Measurements from ENCODE around the gene IFITM10.

The IFITM10 gene

DNA sequence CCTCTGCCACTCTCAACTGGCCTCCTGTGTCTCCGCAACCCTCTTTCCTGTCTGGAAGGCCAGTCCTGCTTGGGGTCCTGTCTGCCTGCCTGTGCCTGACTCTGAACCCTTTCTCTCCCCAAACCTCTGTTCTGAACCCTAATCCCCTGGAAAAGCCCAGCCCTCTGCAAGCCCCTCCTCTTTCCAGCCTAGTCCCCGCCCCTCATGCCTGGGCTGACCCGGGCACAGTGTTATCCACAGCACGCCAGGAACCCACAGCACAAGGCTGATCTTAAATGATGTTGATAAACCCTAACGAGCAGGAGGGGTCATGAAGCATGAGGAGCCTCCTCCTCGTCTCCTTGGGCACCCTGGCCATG, at the start of gene IFITM10:
Gene IFITM10, minus strand, starts transcription at position 115 of the 359 bp plus-strand sequence. CDS start 153 bp downstream, outside the sequence.
- no peak for DNase-seq (ENCODE audit: low read depth)

DNA sequence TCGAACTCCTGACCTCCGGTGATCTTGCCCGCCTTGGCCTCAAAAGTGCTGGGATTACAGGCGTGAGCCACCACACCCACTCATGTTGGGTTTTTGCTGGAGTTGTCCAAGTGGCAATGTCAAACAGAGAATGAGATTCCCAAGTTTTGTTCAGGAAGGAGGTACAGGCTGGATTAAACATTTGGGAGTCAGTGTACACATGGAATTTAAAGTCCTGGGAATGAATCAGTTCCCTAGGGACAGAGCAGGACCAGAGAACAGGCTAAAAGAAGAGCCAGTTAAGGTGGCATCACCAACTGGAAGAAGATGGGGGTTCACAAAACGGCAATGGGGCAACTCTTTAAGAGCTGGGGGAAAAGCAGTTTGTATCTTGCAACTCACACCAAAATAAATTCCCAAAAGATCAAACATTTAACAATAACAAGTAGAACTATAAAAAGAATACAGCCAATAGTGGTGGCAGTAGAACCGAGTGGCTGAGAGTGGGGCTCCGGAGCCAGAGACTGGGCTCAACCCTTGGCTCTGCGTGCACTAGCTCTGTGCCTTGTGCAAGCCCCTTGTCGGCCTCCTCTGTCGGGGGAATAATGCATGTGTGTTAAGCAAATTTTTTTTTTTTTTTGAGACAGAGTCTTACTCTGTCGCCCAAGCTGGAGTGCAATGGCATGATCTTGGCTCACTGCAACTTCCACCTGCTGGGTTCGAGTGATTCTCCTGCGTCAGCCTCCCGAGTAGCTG, 47.2 kb upstream of the IFITM10 start:
- DNase-seq (ENCODE audit: low read depth) = no peak

DNA sequence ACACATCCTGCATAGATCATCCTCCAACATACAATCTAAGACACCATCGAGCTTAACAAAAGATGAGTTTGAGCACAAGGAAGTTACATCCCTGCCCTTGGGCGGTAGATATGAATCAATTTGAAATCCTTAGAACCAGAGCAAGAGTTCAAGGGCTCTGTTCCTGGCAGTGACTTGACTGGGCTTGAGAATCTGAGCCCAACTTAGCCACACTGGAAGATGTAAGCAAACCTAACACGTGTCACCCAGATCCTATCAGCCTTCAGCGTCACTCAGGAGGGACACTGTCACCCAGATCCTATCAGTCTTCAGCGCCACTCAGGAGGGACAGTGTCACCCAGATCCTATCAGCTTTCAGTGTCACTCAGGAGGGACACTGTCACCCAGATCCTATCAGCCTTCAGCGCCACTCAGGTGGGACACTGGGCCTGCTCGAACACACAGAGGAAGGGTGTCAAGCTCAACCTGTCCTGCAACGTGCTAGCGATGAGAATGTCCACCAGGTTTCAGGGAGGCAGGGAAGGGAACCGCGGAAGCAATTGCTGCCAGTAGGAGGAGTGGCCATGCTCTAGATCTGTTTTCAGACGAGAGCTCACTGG, 46.1 kb upstream of the IFITM10 start:
- DNase-seq (ENCODE audit: low read depth) = no peak

DNA sequence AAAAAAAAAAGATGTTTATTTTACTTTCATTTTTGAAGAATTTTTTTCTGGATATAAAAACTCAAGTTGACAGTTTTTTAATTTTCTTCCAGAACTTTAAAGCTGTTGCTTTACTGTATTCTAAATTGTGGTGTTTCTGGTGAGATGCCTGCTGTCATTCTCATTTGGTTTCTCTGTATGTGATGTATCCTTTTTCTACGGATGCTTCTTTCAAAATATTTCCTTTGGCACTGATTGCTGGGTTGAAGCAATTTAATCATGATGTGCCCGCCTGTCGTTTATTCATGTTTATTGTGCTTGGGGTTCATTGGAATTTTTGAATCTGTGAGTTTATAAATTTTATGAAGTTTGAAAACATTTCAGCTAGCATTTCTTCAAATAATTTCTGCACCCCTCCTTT, 42.7 kb upstream of the IFITM10 start:
- DNase-seq (ENCODE audit: low read depth) = no peak

DNA sequence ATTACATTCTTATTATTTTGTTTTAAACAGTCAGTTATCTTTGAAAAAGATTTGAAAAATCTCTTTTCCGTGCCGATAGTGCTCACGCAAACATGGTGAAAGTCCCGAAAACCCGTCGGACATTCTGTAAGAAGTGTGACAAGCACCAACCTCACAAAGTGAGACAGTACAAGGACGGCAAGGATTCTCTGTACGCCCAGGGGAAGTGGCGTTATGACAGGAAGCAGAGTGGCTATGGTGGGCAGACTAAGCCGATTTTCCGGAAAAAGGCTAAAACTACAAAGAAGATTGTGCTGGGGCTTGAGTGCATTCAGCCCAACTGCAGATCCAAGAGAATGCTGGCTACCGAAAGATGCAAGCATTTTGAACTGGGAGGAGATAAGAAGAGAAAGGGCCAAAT, 42.1 kb upstream of the IFITM10 start:
- DNase-seq (ENCODE audit: low read depth) = no peak

DNA sequence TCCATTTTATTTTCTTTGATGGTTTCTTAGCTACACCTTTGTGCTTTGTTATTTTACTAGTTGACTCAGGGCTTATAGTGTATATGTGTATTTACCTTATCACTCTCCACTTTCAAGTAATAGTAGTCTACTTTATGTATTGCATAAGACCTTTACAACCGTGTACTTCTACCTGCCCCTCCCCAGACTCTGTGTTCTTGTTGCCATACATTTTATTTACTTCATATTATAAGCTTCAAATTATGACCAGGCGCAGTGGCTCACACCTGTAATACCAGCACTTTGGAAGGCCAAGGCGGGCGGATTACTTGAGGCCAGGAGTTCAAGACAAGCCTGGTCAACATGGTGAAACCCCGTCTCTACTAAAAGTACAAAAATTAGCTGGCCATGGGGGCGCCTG, 41.5 kb upstream of the IFITM10 start:
- no peak for DNase-seq (ENCODE audit: low read depth)

DNA sequence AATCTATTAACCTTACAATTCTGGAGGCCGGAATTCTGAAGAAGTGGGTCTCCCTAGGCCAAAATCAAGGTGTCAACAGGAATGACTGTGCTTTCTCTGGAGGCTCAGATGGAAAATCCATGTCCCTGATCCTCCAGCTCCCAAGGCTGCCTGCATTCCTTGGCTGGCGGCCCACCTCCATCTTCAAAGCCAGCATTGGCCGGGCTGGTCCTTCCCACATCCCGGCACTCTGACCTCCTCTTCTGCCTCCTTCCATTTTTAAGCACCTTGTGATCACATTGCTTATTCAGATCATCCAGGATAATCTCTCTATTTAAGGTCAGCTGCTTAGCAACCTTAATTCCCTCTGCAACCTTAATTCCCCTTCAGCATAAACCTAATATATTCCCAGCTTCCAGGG, 36.1 kb upstream of the IFITM10 start:
- DNase-seq (ENCODE audit: low read depth) = no peak

DNA sequence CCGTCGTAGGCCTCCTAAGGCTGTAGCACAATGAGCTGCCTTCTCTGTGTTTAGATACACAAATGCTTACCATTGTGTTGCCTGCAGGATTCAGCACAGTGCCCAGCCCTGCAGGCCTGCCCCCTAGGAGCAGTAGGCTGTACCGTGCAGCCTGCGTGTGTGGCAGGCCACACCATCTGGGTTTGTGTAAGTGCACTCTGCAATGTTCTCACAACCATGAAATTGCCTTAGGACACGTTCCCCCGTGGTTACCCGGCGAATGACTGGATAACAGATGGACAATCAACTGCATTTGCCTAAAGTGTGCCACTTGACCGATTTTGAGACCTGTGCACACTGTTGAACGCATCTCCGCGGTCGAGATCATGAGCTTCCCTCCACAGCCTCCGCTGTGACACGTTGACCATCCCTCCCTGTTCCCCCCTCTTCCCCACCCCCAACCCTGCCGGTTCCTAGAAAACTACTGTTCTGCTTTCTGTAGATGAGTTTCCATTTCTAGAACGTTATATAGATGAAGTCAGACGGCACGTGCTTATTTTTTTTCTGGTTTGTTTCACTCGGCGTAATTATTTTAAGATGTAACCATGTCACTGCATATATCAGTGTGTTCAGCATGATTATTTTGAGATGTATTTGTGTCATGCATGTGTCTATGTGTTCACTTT, 35.5 kb upstream of the IFITM10 start:
- no peak for DNase-seq (ENCODE audit: low read depth)

DNA sequence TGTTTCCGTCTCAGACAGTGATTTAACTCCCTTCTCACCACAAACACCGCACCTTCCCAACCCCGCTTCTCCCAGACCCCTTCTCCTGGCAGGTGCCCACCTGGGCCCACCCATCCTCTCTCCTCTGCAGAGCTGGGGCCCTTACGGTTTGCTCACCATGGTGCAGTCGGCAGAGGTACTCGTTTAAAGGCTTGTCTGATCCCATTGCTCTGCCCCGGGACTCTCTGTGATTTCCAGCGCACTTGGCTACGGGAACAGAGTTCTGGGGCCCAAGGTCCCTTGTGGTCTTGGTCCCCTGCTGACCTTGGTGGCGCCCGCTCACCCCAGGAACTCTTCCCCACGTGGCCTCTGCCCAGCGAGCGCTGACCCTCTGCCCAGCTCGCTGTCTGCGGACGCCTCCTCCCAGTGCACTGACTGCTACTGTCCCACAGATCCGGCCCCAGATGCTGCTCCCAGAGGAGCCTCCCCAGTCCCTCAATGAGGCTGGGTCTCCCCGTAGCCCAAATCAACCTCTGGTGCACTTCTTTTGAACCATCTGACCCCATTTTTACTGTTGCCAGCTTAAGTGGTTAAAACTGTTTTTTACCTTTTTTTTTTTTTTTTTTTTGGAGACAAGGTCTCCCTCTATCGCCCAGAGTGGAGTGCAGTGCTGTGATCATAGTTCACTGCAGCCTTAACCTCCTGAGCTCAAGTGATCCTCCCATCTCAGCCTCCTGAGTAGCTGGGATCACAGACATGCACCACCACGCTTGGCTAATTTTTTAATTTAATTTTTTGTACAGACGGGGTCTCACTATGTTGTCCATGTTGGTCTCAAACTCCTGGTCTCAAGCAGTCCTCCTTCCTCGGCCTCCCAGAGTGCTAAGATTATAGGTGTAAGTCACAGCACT, 34.6 kb upstream of the IFITM10 start:
- DNase-seq (ENCODE audit: low read depth) = no peak

DNA sequence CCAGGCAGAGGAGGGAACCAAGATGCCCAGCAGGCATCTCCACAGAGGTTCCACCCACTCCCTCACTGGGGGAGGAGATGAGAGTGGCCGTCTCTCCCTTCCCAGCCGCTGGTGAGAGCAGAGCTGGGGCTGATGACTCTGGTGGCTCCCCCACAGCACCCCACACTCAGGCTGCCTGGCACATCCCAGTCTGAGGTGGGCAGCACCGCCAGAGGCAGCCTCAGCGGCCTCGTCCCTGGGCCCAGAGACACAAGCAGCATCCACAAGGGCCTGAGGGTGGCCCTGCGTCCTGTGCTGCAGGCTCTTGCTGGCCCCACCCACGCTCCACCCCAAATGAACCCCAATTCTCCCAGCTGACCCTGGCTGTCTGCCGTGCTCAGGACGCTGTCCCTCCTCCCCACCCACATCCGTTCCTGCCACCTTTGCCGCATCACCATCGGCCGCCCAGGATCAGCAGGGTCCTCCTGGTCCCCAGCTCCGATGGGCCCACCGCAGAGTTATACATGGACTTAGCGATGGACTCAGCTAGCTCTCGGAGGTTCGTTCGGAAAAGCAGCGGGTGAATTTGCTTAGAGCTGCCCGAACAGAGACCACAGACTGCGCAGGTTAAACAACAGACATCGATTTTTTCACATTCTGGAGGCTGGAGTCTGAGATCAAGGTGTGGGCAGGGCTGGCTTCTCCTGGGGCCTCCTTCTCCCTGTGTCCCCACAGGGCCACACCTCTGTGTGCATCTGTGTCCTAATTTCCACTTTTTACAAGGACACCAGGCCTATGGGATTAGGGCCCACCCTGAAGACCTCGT, 33.5 kb upstream of the IFITM10 start:
- DNase-seq (ENCODE audit: low read depth) = no peak

DNA sequence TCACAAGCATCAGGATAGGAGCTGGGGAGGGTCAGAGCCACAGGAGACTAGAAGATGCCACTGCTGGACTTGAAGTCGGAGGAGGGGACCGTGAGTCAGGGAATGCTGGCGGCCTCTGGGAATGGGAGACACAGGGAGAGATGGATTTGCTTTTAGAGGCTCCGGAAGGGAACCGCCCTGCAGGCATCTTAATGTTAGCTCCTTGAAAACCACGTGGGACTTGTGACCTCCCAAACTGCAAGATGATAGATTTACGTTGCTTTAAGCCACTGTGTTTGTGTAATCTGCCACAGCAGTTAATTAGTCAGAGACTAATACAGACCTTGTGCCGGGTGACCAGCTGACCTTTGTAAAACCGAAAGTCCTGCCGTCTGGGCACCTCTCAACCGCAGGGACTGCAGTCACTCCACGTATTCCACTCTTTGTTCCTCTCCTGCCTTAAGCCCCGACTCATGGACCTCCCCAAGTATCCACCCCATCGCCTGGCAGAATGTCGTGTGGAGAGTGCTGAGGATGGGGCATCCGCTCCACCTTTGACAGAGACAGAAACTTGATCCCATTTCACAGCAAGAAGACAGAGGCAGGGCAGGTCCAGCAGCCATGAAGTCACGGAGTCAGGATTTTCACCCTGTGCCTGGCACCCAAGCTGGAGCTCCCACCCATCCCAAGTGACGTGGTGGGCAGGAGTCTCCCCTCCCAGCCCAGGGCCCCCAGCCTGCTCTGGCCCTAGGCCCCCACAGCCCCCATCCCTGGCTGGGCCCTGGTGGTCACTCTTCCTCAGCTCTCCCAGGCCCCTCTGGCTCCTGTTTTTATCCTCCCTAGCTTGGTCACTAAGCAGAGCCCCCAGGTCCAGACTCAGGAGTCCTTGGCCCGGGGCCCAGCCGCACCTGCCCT, 32.7 kb upstream of the IFITM10 start:
- no peak for DNase-seq (ENCODE audit: low read depth)

DNA sequence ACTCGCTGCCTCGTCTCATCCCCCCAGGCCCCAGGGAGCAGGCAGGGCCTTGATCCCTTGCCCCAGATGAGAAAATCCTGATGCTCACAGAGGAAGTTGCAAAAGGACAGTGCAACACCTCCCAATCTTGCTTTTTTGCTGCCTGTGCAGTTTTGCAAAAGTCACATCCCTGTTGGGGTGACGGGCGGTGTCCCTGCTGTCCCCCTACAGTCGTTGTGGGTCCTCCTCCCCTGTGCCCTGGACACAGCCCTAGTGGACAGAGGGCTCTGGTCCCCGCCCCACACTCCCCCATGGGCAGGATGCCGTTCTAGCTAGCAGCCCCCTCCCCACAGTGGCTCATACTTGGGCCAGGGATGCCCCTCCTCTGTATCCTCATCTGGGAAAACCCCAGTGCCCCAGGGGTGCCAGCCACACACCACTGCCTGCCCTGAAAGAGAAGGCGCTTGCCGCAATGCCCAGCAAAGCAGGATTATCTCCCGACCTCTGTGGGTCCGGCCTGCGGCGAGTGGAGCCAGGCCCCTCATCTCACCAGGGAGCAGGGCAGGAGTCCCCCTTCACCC, 31.7 kb upstream of the IFITM10 start:
- DNase-seq (ENCODE audit: low read depth) = no peak

DNA sequence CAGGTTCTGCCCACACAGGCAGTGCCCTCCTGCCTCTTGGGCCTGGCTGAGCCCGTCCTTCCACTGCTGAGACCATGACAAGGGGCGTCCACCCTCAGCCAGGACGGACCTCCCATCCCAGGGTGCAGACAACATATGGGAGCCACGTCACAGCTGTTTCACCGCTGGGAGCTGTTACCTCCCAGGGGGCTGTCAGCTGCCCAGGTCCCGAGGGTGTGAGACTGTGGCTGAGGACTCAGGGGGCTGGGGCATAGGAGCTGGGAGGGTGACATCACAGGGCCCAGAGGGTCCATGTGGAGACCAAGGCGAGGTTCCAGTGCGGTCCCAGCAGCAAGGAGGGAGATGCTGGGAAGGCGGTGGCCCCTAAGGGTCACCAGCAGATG, 31.2 kb upstream of the IFITM10 start:
- DNase-seq (ENCODE audit: low read depth) = no peak

DNA sequence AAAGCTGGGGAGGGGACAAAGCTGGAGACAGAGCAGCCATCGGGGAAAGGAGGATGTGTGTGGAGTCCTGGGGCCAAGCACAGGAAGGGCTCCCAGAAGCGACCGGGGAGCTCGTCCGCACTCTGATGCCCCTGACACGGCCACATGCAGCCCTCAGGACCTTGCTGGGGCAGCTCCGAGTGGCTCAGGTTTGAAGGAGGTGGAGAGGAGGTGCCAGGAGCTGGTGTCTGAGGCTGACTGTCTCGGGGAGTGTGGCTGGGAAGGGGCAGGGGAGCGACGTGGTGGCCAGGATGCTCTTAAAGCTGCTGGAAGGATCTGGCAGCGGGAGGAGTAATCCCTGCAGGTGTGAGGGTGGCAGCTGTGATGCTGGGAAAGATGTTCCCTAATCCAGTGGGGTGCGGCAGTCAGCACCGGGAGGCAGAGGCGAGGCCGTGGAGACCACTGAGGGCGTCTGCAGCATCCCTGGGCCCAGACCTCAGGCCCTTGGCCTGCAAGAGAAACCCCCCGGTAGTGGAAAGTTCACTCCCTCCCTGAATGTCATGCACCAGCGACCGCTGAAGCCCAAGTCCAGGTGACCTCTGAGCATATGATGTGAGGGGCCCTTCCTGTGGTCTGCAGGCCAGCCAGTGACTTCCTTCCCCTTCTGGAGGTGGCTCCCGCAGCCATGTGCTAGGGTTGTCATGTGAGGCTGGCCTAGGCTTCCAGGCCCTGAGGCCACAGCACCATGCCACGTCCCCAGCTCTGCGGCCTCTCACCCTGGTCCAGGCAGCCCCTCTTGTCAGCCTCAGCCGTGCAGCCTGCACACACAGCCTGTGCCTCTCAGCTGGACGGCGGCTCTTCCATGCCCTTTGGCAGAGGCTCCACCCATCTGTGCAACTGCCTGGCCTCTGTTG, 30.6 kb upstream of the IFITM10 start:
- no peak for DNase-seq (ENCODE audit: low read depth)

DNA sequence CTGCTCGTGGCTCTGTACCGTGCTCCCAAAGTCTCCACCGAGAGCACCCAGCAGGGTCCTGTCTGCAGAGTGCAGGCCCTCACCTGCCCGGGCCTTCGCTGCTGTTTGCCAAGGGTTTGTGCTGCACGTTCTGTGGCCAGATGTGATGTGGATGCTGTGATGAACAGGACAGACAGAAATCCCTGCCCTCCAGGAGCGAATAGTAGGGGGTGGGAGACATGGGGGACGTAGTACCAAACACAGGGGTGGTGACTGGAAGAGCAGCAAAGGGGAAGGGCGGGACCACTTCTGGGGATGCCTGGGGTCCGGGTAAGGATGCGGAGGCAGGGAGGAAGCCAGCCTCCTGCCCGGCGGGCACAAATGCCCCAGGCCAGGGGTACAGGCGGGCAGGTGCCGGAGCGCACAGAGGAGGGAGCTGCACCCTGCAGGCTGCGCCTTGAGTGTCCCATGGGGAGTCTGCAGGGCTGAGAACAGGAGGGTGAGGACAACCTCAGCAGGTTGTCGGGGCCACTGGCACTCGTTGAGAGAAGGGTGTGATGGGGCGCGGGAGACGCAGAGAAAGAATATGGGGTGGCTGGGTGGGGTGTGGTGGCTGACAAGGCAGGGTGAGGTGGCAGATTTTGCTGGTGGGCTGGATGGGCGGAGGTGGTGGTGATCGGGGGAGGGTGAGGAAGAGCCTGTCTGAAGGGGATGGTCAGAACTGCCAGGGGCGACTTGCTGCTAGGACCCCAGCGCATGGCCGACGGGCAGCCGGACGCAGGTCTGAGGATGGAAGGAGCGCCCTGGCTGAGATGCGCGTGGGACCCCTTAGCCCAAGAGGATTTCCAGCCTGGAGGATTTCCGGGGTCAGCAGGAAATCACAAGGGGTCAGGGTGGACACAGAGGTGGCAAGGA, 29.7 kb upstream of the IFITM10 start:
- DNase-seq (ENCODE audit: low read depth) = no peak

DNA sequence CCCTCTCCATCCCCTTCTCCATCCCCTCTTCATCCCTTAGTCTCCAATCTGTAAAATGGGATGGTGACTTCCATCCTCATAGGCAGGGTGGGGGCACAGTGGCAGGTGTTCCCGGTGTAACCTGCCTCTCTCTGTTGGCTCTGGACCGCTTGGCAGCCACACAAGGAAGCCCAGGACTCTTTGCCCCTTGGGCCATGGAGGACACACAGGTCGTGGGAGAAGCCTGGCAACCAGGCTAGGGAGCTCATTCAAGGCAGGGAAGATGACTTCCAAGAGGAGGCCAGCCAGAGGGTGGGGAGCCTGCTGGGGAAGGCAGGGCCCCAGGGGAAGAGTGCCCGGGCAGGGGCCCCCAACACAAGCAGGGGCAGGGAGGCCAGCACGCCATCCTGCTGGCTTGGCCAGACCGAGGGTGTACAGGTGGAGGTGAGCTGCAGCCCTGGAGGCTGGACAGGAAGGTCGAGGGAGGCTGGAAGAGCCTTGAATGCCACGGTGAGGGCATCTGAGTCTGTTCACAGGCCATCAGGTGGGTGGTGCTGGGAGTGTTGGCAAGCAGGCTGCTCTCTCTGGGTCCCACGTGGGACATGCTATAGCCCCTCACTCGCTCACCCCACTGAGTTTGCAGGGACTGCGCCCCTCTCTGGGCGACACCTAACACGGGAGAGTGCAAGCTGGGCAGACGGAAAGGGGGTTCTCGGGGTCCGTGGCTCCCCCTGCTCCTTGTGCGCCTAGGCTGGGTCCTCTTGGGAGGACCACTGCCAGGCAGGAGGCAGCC, 28.8 kb upstream of the IFITM10 start:
- no peak for DNase-seq (ENCODE audit: low read depth)

DNA sequence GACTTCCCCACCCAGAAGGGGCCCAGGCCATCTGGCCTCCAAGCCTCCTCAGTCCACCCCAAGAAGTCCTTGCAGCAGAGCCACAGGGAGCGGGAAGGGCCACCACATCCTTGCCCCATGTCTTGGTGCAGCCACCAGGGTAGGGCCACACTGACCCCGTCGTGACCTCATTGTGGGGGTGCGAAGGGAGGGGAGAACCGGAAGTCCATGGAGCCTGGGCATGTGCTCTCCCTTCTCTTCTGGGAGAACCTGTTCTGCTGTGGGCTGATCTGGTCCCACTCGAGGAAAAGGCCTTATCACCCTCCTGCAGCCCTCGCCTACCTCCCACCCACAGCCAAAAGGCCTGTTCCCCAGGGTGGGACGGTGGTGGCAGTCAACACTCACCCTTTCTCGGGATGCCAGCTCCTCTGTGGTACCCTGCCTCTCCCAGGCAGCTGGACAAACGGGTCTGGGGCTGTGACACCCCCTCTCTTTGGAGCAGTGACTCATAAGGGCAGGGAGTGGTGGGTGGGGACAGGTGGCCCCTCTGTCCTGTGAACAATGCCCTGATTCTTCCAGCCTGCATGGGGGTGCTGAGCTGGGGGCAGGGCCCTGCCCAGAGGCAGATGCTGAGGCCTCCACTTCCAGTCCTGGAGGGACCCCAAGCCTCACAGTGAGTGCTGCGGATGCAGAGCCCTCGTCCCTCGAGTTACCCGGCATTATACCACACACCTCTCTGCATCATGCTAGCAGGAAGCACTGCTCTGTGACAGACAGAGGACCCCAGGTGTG, 27.9 kb upstream of the IFITM10 start:
- no peak for DNase-seq (ENCODE audit: low read depth)

All from stimulated activated CD8-positive, alpha-beta memory T cell treated with anti-CD3 and anti-CD28 coated beads, Interleukin-15, amount 100 ng/mL, for 24 hours (primary cell).